H1 (cell line): ENCODE data around the gene CASP3. TPM values are rescaled to one million over a fixed set of nuclear protein-coding genes. Genes with fewer than 3 reads are reported as not detected.

Source experiments
- CTCF ChIA-PET: fragments of 300-600 bp; sonication (Branson Sonifier 250); formaldehyde crosslinking; loops from one replicate; lab custom pipeline; 2021; ENCODE audit not compliant: partially characterized antibody; lab: Charles Lee
- POLR2A ChIA-PET: fragments of 300-600 bp; sonication (Branson Sonifier 250); formaldehyde crosslinking; loops from one replicate; lab custom pipeline; 2021; ENCODE audit warnings: inconsistent platforms; ENCODE audit not compliant: partially characterized antibody; lab: Charles Lee
- DNase-seq, 2 experiments: peaks; one replicate each; pipeline versions ENCODE4 v3.0.0 to v3.0.0-alpha.2; 2010 to 2022; ENCODE audit warnings: low spot score in 2 of 2, low read depth in 1 of 2, mixed read lengths in 1 of 2
- FAIRE-seq: peaks from 2 replicates; lab custom pipeline; 2011; peaks lifted over from hg19 to GRCh38; lab: Jason Lieb, UNC
- H2AFZ ChIP-seq: 2 replicates; pipeline ENCODE4 v1.8.1; 2012; ENCODE audit warnings: low read length, inconsistent platforms
- H2AK5ac ChIP-seq: 2 replicates; pipeline ENCODE4 v1.6.1; 2013; ENCODE audit warnings: low read depth, low read length
- H2BK120ac ChIP-seq: replicated peaks from 2 replicates; pipeline ENCODE3; 2013; ENCODE audit warnings: low read depth, low read length, inconsistent platforms
- H2BK12ac ChIP-seq: 2 replicates; pipeline ENCODE4 v1.6.1; 2013; ENCODE audit warnings: low read depth, low read length
- H2BK15ac ChIP-seq: 2 replicates; pipeline ENCODE4 v1.6.1; 2013; ENCODE audit warnings: low read length
- H2BK20ac ChIP-seq: 2 replicates; pipeline ENCODE4 v1.6.1; 2013; ENCODE audit warnings: low read length
- H2BK5ac ChIP-seq: 2 replicates; pipeline ENCODE4 v1.6.1; 2013; ENCODE audit warnings: low read depth, low read length
- H3K14ac ChIP-seq: 2 replicates; pipeline ENCODE4 v1.6.1; 2013; ENCODE audit warnings: inconsistent platforms; ENCODE audit not compliant: insufficient read length
- H3K18ac ChIP-seq: 2 replicates; pipeline ENCODE4 v1.6.1; 2013; ENCODE audit warnings: low read length; ENCODE audit errors: extremely low read depth
- H3K23ac ChIP-seq: 2 replicates; pipeline ENCODE4 v1.6.1; 2013; ENCODE audit warnings: inconsistent platforms; ENCODE audit not compliant: insufficient read length
- H3K23me2 ChIP-seq: 2 replicates; pipeline ENCODE4 v1.6.1; 2013; ENCODE audit warnings: low read depth, low read length
- H3K27ac ChIP-seq: 2 replicates; pipeline ENCODE4 v1.6.1; 2011; ENCODE audit warnings: low read depth, low read length, inconsistent platforms
- H3K27me3 ChIP-seq, 4 experiments: replicated peaks in 1 of 4; 1 replicate in 1 of 4; 2 replicates in 3 of 4; pipeline versions ENCODE4 v1.6.1 to v1.8.1; 2011 to 2013; ENCODE audit warnings: low read length in 3 of 4, mild to moderate bottlenecking in 3 of 4, inconsistent platforms in 2 of 4, mixed read lengths in 2 of 4, moderate library complexity in 1 of 4; ENCODE audit not compliant: control insufficient read depth in 3 of 4, insufficient read depth in 3 of 4; ENCODE audit errors: extremely low read depth in 1 of 4
- H3K36me3 ChIP-seq, 4 experiments: 2 replicates each; pipeline versions ENCODE4 v1.6.1 to v1.8.1; 2011 to 2013; ENCODE audit warnings: mild to moderate bottlenecking in 4 of 4, low read length in 3 of 4, moderate library complexity in 2 of 4, control low read depth in 1 of 4, inconsistent platforms in 1 of 4; ENCODE audit not compliant: insufficient read depth in 4 of 4, control insufficient read depth in 2 of 4
- H3K4ac ChIP-seq: replicated peaks from 2 replicates; pipeline ENCODE3; 2013; ENCODE audit warnings: low read length, low read depth, mixed read lengths, inconsistent platforms; ENCODE audit not compliant: insufficient read length
- H3K4me1 ChIP-seq, 4 experiments: replicated peaks in 1 of 4; 1 replicate in 1 of 4; 2 replicates in 3 of 4; pipeline versions ENCODE4 v1.6.1 to v1.8.1; 2011 to 2013; ENCODE audit warnings: low read length in 3 of 4, inconsistent platforms in 2 of 4, mixed read lengths in 1 of 4; ENCODE audit not compliant: insufficient read depth in 4 of 4, control insufficient read depth in 3 of 4
- H3K4me2 ChIP-seq, 2 experiments: 2 replicates each; pipeline versions ENCODE4 v1.6.1 to v1.8.1; 2011 to 2013; ENCODE audit warnings: low read depth in 2 of 2, low read length in 2 of 2, control low read depth in 1 of 2, inconsistent platforms in 1 of 2, mild to moderate bottlenecking in 1 of 2; ENCODE audit not compliant: insufficient read depth in 1 of 2
- H3K4me3 ChIP-seq, 4 experiments: fragments of 200-600, 300-600 bp in 1 of 4; sonication (generic), shearing (Covaris generic), sonication (Bioruptor Twin) in 1 of 4; 2 replicates each; pipeline versions ENCODE4 v1.5.1 to v1.8.1; 2011 to 2016; ENCODE audit warnings: low read length in 4 of 4, low read depth in 3 of 4, control low read depth in 2 of 4, inconsistent platforms in 2 of 4, mild to moderate bottlenecking in 2 of 4, mixed read lengths in 1 of 4, moderate library complexity in 1 of 4; ENCODE audit not compliant: insufficient read depth in 2 of 4; ENCODE audit errors: extremely low read depth in 1 of 4
- H3K56ac ChIP-seq: replicated peaks from 2 replicates; pipeline ENCODE3; 2013; ENCODE audit warnings: low read depth, mild to moderate bottlenecking, mixed read lengths, low read length, inconsistent platforms; ENCODE audit not compliant: insufficient read length
- H3K79me1 ChIP-seq: 2 replicates; pipeline ENCODE4 v1.6.1; 2013; ENCODE audit warnings: low read depth, low read length, control low read depth
- H3K79me2 ChIP-seq, 2 experiments: 2 replicates each; pipeline versions ENCODE4 v1.6.1 to v1.8.1; 2012 to 2013; ENCODE audit warnings: low read length in 2 of 2, mild to moderate bottlenecking in 2 of 2, inconsistent platforms in 1 of 2; ENCODE audit not compliant: insufficient read depth in 2 of 2, control insufficient read depth in 1 of 2
- H3K9ac ChIP-seq, 4 experiments: replicated peaks in 1 of 4; 1 replicate in 1 of 4; 2 replicates in 3 of 4; pipeline versions ENCODE4 v1.6.1 to v1.8.1; 2011 to 2013; ENCODE audit warnings: low read depth in 3 of 4, low read length in 3 of 4, control low read depth in 2 of 4, mild to moderate bottlenecking in 2 of 4, moderate library complexity in 2 of 4, inconsistent platforms in 1 of 4; ENCODE audit errors: extremely low read depth in 1 of 4
- H3K9me3 ChIP-seq, 2 experiments: 2 replicates each; pipeline versions ENCODE4 v1.6.1 to v1.8.1; 2012 to 2013; ENCODE audit warnings: mild to moderate bottlenecking in 2 of 2, moderate library complexity in 2 of 2, control low read depth in 1 of 2, inconsistent platforms in 1 of 2, low read depth in 1 of 2, low read length in 1 of 2, mixed read lengths in 1 of 2; ENCODE audit not compliant: insufficient read depth in 2 of 2
- H4K20me1 ChIP-seq, 2 experiments: replicated peaks in 1 of 2; 2 replicates each; pipeline versions ENCODE3 to v1.8.1; 2011 to 2013; ENCODE audit warnings: inconsistent platforms in 2 of 2, low read length in 2 of 2, mild to moderate bottlenecking in 1 of 2; ENCODE audit not compliant: insufficient read depth in 2 of 2, control insufficient read depth in 1 of 2
- H4K5ac ChIP-seq: 2 replicates; pipeline ENCODE4 v1.6.1; 2013; ENCODE audit warnings: low read length, low read depth, mixed read lengths, inconsistent platforms; ENCODE audit not compliant: insufficient read length
- H4K8ac ChIP-seq: 2 replicates; pipeline ENCODE4 v1.8.0; 2013; ENCODE audit warnings: mild to moderate bottlenecking, moderate library complexity, low read length, inconsistent platforms; ENCODE audit not compliant: insufficient read depth; ENCODE audit errors: extremely low read depth
- H4K91ac ChIP-seq: replicated peaks from 2 replicates; pipeline ENCODE3; 2013; ENCODE audit warnings: low read length, mixed read lengths, inconsistent platforms; ENCODE audit not compliant: insufficient read length
- ATF3 ChIP-seq: IDR thresholded peaks from 2 replicates; pipeline ENCODE4 v1.6.1; 2011; ENCODE audit warnings: low read depth, mild to moderate bottlenecking, low read length; ENCODE audit not compliant: insufficient read depth
- BACH1 ChIP-seq: IDR thresholded peaks from 2 replicates; pipeline ENCODE4 v1.6.1; 2012; ENCODE audit warnings: low read length, improper control_type of control experiment
- BRCA1 ChIP-seq: IDR thresholded peaks from 2 replicates; pipeline ENCODE4 v1.6.1; 2012; ENCODE audit warnings: low read depth, low read length, improper control_type of control experiment
- CEBPB ChIP-seq: IDR thresholded peaks from 2 replicates; pipeline ENCODE4 v1.6.1; 2012; ENCODE audit warnings: low read depth, low read length
- CHD2 ChIP-seq: IDR thresholded peaks from 2 replicates; pipeline ENCODE4 v1.6.1; 2012; ENCODE audit warnings: low read length, improper control_type of control experiment
- GTF2F1 ChIP-seq: IDR thresholded peaks from 2 replicates; pipeline ENCODE4 v1.6.1; 2012; ENCODE audit warnings: low read depth, low read length, improper control_type of control experiment, borderline replicate concordance
- RAD21 ChIP-seq, 2 experiments: IDR thresholded peaks in 1 of 2; conservative IDR thresholded peaks in 1 of 2; 2 replicates each; pipeline ENCODE4 v1.6.1; 2011; ENCODE audit warnings: low read depth in 2 of 2, low read length in 2 of 2, improper control_type of control experiment in 1 of 2, inconsistent platforms in 1 of 2, mild to moderate bottlenecking in 1 of 2, moderate library complexity in 1 of 2
- RXRA ChIP-seq: IDR thresholded peaks from 2 replicates; pipeline ENCODE4 v1.6.1; 2011; ENCODE audit warnings: low read depth, mild to moderate bottlenecking, low read length, moderate library complexity; ENCODE audit not compliant: insufficient read depth
- SP2 ChIP-seq: IDR thresholded peaks from 2 replicates; pipeline ENCODE4 v1.6.1; 2012; ENCODE audit warnings: mild to moderate bottlenecking, low read length, inconsistent platforms
- SP4 ChIP-seq: IDR thresholded peaks from 2 replicates; pipeline ENCODE4 v1.6.1; 2012; ENCODE audit warnings: low read length, inconsistent platforms
- SUZ12 ChIP-seq: fragments of 200-600 bp; sonication (generic); IDR thresholded peaks from 2 replicates; pipeline ENCODE4 v1.6.1; 2012; ENCODE audit warnings: mild to moderate bottlenecking, inconsistent platforms, low read length, moderate library complexity, mixed read lengths
- YY1 ChIP-seq: IDR thresholded peaks from 2 replicates; pipeline ENCODE4 v1.6.1; 2011; ENCODE audit warnings: low read depth, mild to moderate bottlenecking, low read length
- WGBS, 2 experiments: shearing (Covaris generic) in 1 of 2; methylation state at CpG; one replicate each; pipeline versions ENCODE4 v1.1.6 to v1.1.7; 2013 to 2015; ENCODE audit warnings: low lambda C conversion rate in 2 of 2, mixed read lengths in 2 of 2, inconsistent platforms in 1 of 2, low coverage in 1 of 2, missing lambda C conversion rate in 1 of 2; ENCODE audit not compliant: insufficient replicate concordance in 2 of 2, insufficient coverage in 1 of 2, insufficient read length in 1 of 2; ENCODE audit errors: extremely low coverage in 1 of 2, missing lambda C conversion rate in 1 of 2; 5-methylcytosine and 5-hydroxymethylcytosine counted together
- polyA plus RNA-seq, 7 experiments: library from polyadenylated mRNA; depleted of rRNA in 3 of 7; stranded (reverse) in 5 of 7; unstranded in 2 of 7; fragments of >200 nt in 5 of 7; fragments of 200-250 nt in 2 of 7; gene quantifications; 1 replicate in 5 of 7; 2 replicates in 1 of 7; 4 replicates in 1 of 7; pipeline versions ENCODE4 v1.2.1 to v1.2.3, GENCODE V29; 2011 to 2013; ENCODE audit warnings: missing spikeins in 2 of 7, mixed read lengths in 2 of 7
- total RNA-seq: library from RNA; stranded (reverse); fragmentation: NEBNext Ultra II Directional; extraction: Animal tissue kit (Norgen Biotek cat#: 25700); gene quantifications from 2 replicates; pipeline ENCODE4 v1.2.1, GENCODE V29; 2021

The CASP3 gene
- total and polyA plus RNA-seq, 2 of the 8 experiments (the other 6 are each of a cell fraction or from before 2014, with no cell fraction given), result 27.8 to 82.5 TPM

- Histone ChIP-seq H4K5ac (no peak overlapping the region), H3K56ac (no peak overlapping the region), H2AK5ac (no peak overlapping the region), H3K4me3 (no peak overlapping the region), H4K20me1 (peaks cover 0 to 4% of the 10 kb centered on the region in 2 experiments), H3K27me3 (no peaks in the 10 kb centered on the region), H3K23me2 (peaks cover 13% of the 10 kb centered on the region), H3K27ac (no peak overlapping the region), H2BK20ac (no peak overlapping the region), H2AFZ (no peak overlapping the region), H3K14ac (no peak overlapping the region), H2BK120ac (no peak overlapping the region), H3K79me1 (no peaks in the 10 kb centered on the region), H3K23ac (no peak overlapping the region), H3K4me1 (peaks cover 3 to 16% (median 11%) of the 10 kb centered on the region in 4 experiments), H3K9me3 (no peaks in the 10 kb centered on the region), H3K36me3 (no peaks in the 10 kb centered on the region), H3K4me2 (no peak overlapping the region), H4K91ac (no peak overlapping the region), H3K9ac (no peak overlapping the region), H3K79me2 (peaks cover 3 to 17% of the 10 kb centered on the region in 2 experiments), H2BK12ac (no peak overlapping the region), H3K18ac (no peak overlapping the region), H4K8ac (no peak overlapping the region), H2BK15ac (no peak overlapping the region), H2BK5ac (no peak overlapping the region), H3K4ac (no peak overlapping the region)
- DNase-seq (no peak), FAIRE-seq (no peak)
- ChIA-PET POLR2A (no interaction called here), CTCF (no interaction called here)
- TF ChIP-seq BRCA1, result no peak
- no peak for TF ChIP-seq SUZ12
- TF ChIP-seq SP4, result no peak
- no peak for TF ChIP-seq YY1
- TF ChIP-seq ATF3, result no peak
- TF ChIP-seq SP2, result no peak
- TF ChIP-seq CEBPB, result no peak
- no peak for TF ChIP-seq RAD21 (IDR thresholded peaks at IDR 0.05 in 1 of 2, conservative IDR thresholded peaks at IDR 0.05 in 1 of 2; ENCODE audit: low read depth in 2 of 2, low read length in 2 of 2)
- no peak for TF ChIP-seq CHD2
- TF ChIP-seq GTF2F1, result no peak
- no peak for TF ChIP-seq RXRA
- TF ChIP-seq BACH1, result no peak
- 71% methylated on average over 8 of the region's 8 CpGs; no CpG with 5 or more reads in 1 of the 2 experiments for WGBS, 2 experiments
Observed at GRCh38 chr4:184651899-184652298, 2.7 kb upstream of the CASP3 start.
